HepG2 (cell line): ENCODE measurements around the gene NOC3L. TPM values are rescaled to one million over a fixed set of nuclear protein-coding genes. Genes with fewer than 3 reads are reported as not detected.

Experiments
- ATAC-seq: fragments of 200-7000 bp; cut with Tn5 transposase; 3 replicates; pipeline ENCODE4 v1.9.1; 2020; ENCODE audit warnings: mild to moderate bottlenecking, moderate library complexity
- BruUV-seq: library from RNA; stranded (reverse); fragments of 400-500 nt; replicated peaks from 2 replicates; lab custom pipeline; 2021; lab: Mats Ljungman, UMichigan
- CTCF ChIA-PET: fragments of 300-600 bp; formaldehyde crosslinking; extraction: SDS; loops from one replicate; lab custom pipeline; 2021; ENCODE audit warnings: low total read pairs, inconsistent platforms, low intra/inter-chr PET ratio; lab: Yijun Ruan, JAX
- POLR2A ChIA-PET: fragments of 350-600 bp; sonication (Branson Sonifier 250); formaldehyde crosslinking; loops from one replicate; lab custom pipeline; 2020; ENCODE audit warnings: antibody characterized with exemption, inconsistent platforms; lab: Yijun Ruan, JAX
- DNase-seq: peaks from one replicate; pipeline ENCODE4 v3.0.0-alpha.2; 2015; ENCODE audit warnings: low spot score
- FAIRE-seq: peaks from 3 replicates; lab custom pipeline; 2011; peaks lifted over from hg19 to GRCh38; lab: Jason Lieb, UNC
- H2AFZ ChIP-seq: one replicate; pipeline ENCODE4 v1.6.1; 2011; ENCODE audit warnings: low read length, inconsistent platforms
- H3K27ac ChIP-seq: fragments of 300-600 bp; 3 replicates; pipeline ENCODE4 v1.8.0; 2011; ENCODE audit warnings: mixed run types, mild to moderate bottlenecking, mixed read lengths, low read length, inconsistent platforms; ENCODE audit not compliant: insufficient read depth; ENCODE audit errors: extremely low read length
- H3K27me3 ChIP-seq, 2 experiments: fragments of 200-600 bp in 1 of 2; 2 replicates in 1 of 2; 3 replicates in 1 of 2; pipeline versions ENCODE4 v1.6.0 to v1.8.0; 2011; ENCODE audit warnings: low read length in 2 of 2, mild to moderate bottlenecking in 2 of 2, moderate library complexity in 2 of 2, inconsistent platforms in 1 of 2; ENCODE audit not compliant: insufficient read depth in 2 of 2, control insufficient read depth in 1 of 2
- H3K36me3 ChIP-seq, 2 experiments: fragments of 200-600 bp in 1 of 2; replicated peaks in 1 of 2; 2 replicates in 1 of 2; 3 replicates in 1 of 2; pipeline versions ENCODE4 v1.5.1 to v1.8.0; 2011; ENCODE audit warnings: low read length in 2 of 2, inconsistent platforms in 1 of 2; ENCODE audit not compliant: insufficient read depth in 2 of 2, control insufficient read depth in 1 of 2
- H3K4me1 ChIP-seq: 2 replicates; pipeline ENCODE4 v1.5.1; 2012; ENCODE audit warnings: low read length, inconsistent platforms; ENCODE audit not compliant: insufficient read depth
- H3K4me2 ChIP-seq: 2 replicates; pipeline ENCODE4 v1.6.0; 2011; ENCODE audit warnings: low read depth, low read length, inconsistent platforms
- H3K4me3 ChIP-seq, 3 experiments: fragments of 200-600 bp in 1 of 3; sonication (generic), shearing (Covaris generic) in 1 of 3; replicated peaks in 1 of 3; 2 replicates each; pipeline ENCODE4 v1.5.1; 2011 to 2016; ENCODE audit warnings: low read length in 3 of 3, inconsistent platforms in 2 of 3, low read depth in 2 of 3, mild to moderate bottlenecking in 2 of 3, control low read depth in 1 of 3, mixed read lengths in 1 of 3; ENCODE audit not compliant: insufficient read depth in 1 of 3
- H3K79me2 ChIP-seq: one replicate; pipeline ENCODE4 v1.6.1; 2011; ENCODE audit warnings: low read length, inconsistent platforms; ENCODE audit not compliant: insufficient read depth
- H3K9ac ChIP-seq: 2 replicates; pipeline ENCODE4 v1.6.0; 2011; ENCODE audit warnings: mild to moderate bottlenecking, low read depth, low read length, inconsistent platforms; ENCODE audit not compliant: insufficient read depth
- H3K9me3 ChIP-seq: 2 replicates; pipeline ENCODE4 v1.5.1; 2012; ENCODE audit warnings: mild to moderate bottlenecking, low read length
- H4K20me1 ChIP-seq: 2 replicates; pipeline ENCODE4 v1.6.0; 2011; ENCODE audit warnings: inconsistent platforms, mild to moderate bottlenecking, low read length, moderate library complexity; ENCODE audit not compliant: insufficient read depth
- MEIS1 ChIP-seq: sonication (generic); formaldehyde crosslinking; IDR thresholded peaks from 2 replicates; pipeline ENCODE4 v1.9.0; 2021; ENCODE audit warnings: mild to moderate bottlenecking, missing genetic modification reagents, moderate library complexity, borderline replicate concordance
- RXRA ChIP-seq: sonication (generic); formaldehyde crosslinking; IDR thresholded peaks from 2 replicates; pipeline ENCODE4 v1.5.1; 2020; ENCODE audit warnings: missing genetic modification reagents
- ZFP36 ChIP-seq: fragments of 150-350 bp; IDR thresholded peaks from 2 replicates; pipeline ENCODE4 v1.6.1; 2018; ENCODE audit warnings: borderline replicate concordance, low read length, low read depth; ENCODE audit not compliant: partially characterized antibody
- ZFYVE20 ChIP-seq: sonication (generic); formaldehyde crosslinking; IDR thresholded peaks from 2 replicates; pipeline ENCODE4 v1.8.0; 2023; ENCODE audit warnings: low read depth, mild to moderate bottlenecking, moderate library complexity, missing genetic modification reagents, borderline replicate concordance
- ZNF143 ChIP-seq: sonication (generic); formaldehyde crosslinking; IDR thresholded peaks from 2 replicates; pipeline ENCODE4 v1.4.0; 2020; ENCODE audit warnings: missing genetic modification reagents
- ZNF33B ChIP-seq: sonication (generic); formaldehyde crosslinking; IDR thresholded peaks from 2 replicates; pipeline ENCODE4 v1.5.1; 2020; ENCODE audit warnings: mild to moderate bottlenecking, missing genetic modification reagents
- ZNF703 ChIP-seq: sonication (generic); formaldehyde crosslinking; IDR thresholded peaks from 2 replicates; pipeline ENCODE4 v1.5.1; 2020; ENCODE audit warnings: missing genetic modification reagents, mild to moderate bottlenecking, moderate library complexity, borderline replicate concordance
- ZSCAN12 ChIP-seq: sonication (generic); formaldehyde crosslinking; IDR thresholded peaks from 2 replicates; pipeline ENCODE4 v1.9.0; 2021; ENCODE audit warnings: mild to moderate bottlenecking, missing genetic modification reagents
- WGBS: methylation state at CpG from one replicate; pipeline ENCODE4 v1.1.6; 2017; ENCODE audit warnings: low lambda C conversion rate; 5-methylcytosine and 5-hydroxymethylcytosine counted together
- in situ Hi-C: cut with HindIII; loops from 2 replicates; pipeline ENCODE4 v1.10.0; 2017; ENCODE audit warnings: low pct_unique_long_range_greater_than_20kb; ENCODE audit not compliant: extremely low pct_ligation_motif_present
- intact Hi-C: fragments of 100-400 bp; cut with micrococcal nuclease; formaldehyde crosslinking; loops from one replicate; pipeline ENCODE4 v1.10.0; 2022; ENCODE audit not compliant: unreplicated experiment
- polyA plus RNA-seq, 8 experiments: library from polyadenylated mRNA; depleted of rRNA in 3 of 8; stranded (reverse) in 7 of 8; unstranded in 1 of 8; fragments of >200 nt; fragmentation: Illumina TruSeq in 4 of 8; extraction: Trizol in 4 of 8; gene quantifications; 2 replicates each; pipeline versions ENCODE4 v1.2.1 to v1.2.3, GENCODE V29; 2011 to 2016; ENCODE audit warnings: low read depth in 4 of 8, missing spikeins in 1 of 8, mixed read lengths in 1 of 8; ENCODE audit not compliant: insufficient read depth in 1 of 8
- total RNA-seq, 5 experiments: library from RNA; depleted of rRNA; stranded (reverse); fragments of >200 nt; fragmentation: Illumina TruSeq; extraction: Trizol; gene quantifications; 2 replicates each; pipeline ENCODE4 v1.2.3, GENCODE V29; 2016; ENCODE audit warnings: low read depth in 1 of 5
- TF ChIP-seq, protein P1 (sequence below): sonication (generic); formaldehyde crosslinking; IDR thresholded peaks from 2 replicates; pipeline ENCODE4 v1.8.1; 2022; ENCODE audit warnings: mild to moderate bottlenecking, missing genetic modification reagents
- TF ChIP-seq, protein P2 (sequence below): sonication (generic); formaldehyde crosslinking; conservative IDR thresholded peaks from 2 replicates; pipeline ENCODE4 v1.4.0; 2020; ENCODE audit warnings: missing genetic modification reagents

Gene NOC3L
- total and polyA plus RNA-seq, 2 of the 13 experiments (the other 11 are each of a cell fraction or from before 2014, with no cell fraction given): 7.8 to 36.6 TPM

DNA sequence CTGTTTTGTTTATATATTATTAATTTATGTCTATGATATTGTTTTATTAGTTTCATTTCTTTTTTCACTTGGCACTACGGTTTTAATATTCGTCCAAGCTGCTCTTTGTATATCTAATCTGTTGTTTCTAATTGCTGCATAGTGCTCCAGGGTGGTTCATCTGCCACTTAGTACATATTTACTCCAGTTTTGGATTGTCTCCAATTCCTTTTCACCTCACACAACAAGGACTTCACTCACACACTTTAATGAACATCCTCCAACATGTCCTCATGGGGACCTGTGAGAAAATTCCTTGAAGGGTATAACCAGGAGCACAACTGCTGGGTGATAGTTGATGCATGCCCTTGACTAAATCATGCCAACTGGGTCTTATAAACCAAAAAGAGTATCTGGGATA lies 14.1 kb upstream of the NOC3L start:
- H3K4me3 ChIP-seq: no peak overlapping the region
- no peaks in the 10 kb centered on the region for H3K9me3 ChIP-seq
- no peak for FAIRE-seq
- H2AFZ ChIP-seq: no peak overlapping the region
- ChIA-PET CTCF (no interaction called here), POLR2A (no interaction called here)
- in situ Hi-C loops: no loop called here
- TF ChIP-seq ZSCAN12 (CRISPR knock-in tag): no peak
- DNase-seq: no peak
- no peak overlapping the region for H3K27ac ChIP-seq
- no peaks in the 10 kb centered on the region for H3K36me3 ChIP-seq
- no peak overlapping the region for H3K9ac ChIP-seq
- peaks cover 17% of the 10 kb centered on the region for H3K4me1 ChIP-seq
- WGBS: 0% methylated on average over 2 of the region's 2 CpGs
- no peaks in the 10 kb centered on the region for H3K79me2 ChIP-seq
- no peaks in the 10 kb centered on the region for H4K20me1 ChIP-seq
- no peaks in the 10 kb centered on the region for H3K27me3 ChIP-seq
- BruUV-seq: no TSS peak
- no peak for ATAC-seq
- intact Hi-C loops: no loop called here
- no peak overlapping the region for H3K4me2 ChIP-seq

DNA sequence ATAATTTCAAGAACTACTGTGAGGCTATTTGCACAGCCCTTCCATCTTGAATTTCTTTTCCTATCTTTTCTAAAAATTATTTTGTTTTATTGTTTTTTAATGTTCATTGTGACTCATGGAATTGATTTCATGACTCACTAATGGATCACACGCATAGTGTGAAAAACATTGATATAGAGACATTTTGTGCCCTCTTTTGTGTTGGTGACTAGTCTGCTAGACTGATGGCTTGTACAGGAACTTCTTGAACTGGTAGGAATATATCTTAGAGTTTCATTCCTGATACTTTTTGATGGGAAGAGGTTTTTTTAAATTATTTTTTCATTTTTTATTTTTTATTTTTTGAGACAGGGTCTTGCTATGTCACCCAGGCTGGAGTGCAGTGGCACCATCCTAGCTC lies 12.6 kb upstream of the NOC3L start:
- 90% methylated on average over 1 of the region's 1 CpG for WGBS
- TF ChIP-seq ZFP36: no peak
- TF ChIP-seq ZNF703 (CRISPR knock-in tag): no peak
- TF ChIP-seq ZNF143 (CRISPR knock-in tag): no peak
- TF ChIP-seq RXRA (CRISPR knock-in tag): no peak
- TF ChIP-seq, protein P1, sequence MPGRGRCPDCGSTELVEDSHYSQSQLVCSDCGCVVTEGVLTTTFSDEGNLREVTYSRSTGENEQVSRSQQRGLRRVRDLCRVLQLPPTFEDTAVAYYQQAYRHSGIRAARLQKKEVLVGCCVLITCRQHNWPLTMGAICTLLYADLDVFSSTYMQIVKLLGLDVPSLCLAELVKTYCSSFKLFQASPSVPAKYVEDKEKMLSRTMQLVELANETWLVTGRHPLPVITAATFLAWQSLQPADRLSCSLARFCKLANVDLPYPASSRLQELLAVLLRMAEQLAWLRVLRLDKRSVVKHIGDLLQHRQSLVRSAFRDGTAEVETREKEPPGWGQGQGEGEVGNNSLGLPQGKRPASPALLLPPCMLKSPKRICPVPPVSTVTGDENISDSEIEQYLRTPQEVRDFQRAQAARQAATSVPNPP (CRISPR knock-in tag): no peak
- TF ChIP-seq, protein P2, sequence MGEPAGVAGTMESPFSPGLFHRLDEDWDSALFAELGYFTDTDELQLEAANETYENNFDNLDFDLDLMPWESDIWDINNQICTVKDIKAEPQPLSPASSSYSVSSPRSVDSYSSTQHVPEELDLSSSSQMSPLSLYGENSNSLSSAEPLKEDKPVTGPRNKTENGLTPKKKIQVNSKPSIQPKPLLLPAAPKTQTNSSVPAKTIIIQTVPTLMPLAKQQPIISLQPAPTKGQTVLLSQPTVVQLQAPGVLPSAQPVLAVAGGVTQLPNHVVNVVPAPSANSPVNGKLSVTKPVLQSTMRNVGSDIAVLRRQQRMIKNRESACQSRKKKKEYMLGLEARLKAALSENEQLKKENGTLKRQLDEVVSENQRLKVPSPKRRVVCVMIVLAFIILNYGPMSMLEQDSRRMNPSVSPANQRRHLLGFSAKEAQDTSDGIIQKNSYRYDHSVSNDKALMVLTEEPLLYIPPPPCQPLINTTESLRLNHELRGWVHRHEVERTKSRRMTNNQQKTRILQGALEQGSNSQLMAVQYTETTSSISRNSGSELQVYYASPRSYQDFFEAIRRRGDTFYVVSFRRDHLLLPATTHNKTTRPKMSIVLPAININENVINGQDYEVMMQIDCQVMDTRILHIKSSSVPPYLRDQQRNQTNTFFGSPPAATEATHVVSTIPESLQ (CRISPR knock-in tag): no peak
- no peak for TF ChIP-seq ZNF33B (CRISPR knock-in tag)
- TF ChIP-seq ZFYVE20 (CRISPR knock-in tag): no peak
- TF ChIP-seq MEIS1 (CRISPR knock-in tag): no peak
- Histone ChIP-seq H2AFZ (no peak overlapping the region), H4K20me1 (no peaks in the 10 kb centered on the region), H3K79me2 (no peaks in the 10 kb centered on the region), H3K4me2 (no peak overlapping the region), H3K4me3 (no peak overlapping the region), H3K27me3 (no peaks in the 10 kb centered on the region), H3K36me3 (no peaks in the 10 kb centered on the region), H3K4me1 (peaks cover 16% of the 10 kb centered on the region), H3K9ac (no peak overlapping the region), H3K9me3 (no peaks in the 10 kb centered on the region), H3K27ac (no peak overlapping the region)
- CTCF ChIA-PET: no interaction called here
- POLR2A ChIA-PET: no interaction called here
- FAIRE-seq (no peak), ATAC-seq (no peak), DNase-seq (no peak)
- in situ Hi-C loops: no loop called here
- BruUV-seq: no TSS peak
- intact Hi-C loops: no loop called here
